ENCODE measurements around the gene HLA-DQA1. TPM values are rescaled to one million over a fixed set of nuclear protein-coding genes. Genes with fewer than 3 reads are reported as not detected.
"Not testable (repeated sequence)": the region's sequence is repeated elsewhere in the genome, so short reads cannot be mapped to it uniquely, and the experiment has no call there.

Gene HLA-DQA1
- total RNA-seq, result 10 to 100 TPM; 35.4 to 41.1 TPM

- Mint-ChIP-seq H3K4me1 (peaks cover 38% of the 10 kb centered on the region), H3K27me3 (peaks cover 32% of the 10 kb centered on the region), H3K27ac (peak within 1 kb of the TSS; percentile 7), H3K9me3 (no peaks in the 10 kb centered on the region), H3K36me3 (ENCODE audit: low read depth) (peaks cover 14% of the 10 kb centered on the region), H3K4me3 (peak within 1 kb of the TSS; percentile 62)
- ChIA-PET CTCF (interaction anchor here (0.6 kb wide), 1 partner anchor 1778 kb away, joined by 4 read pairs; no protein-coding TSS in a partner anchor), POLR2A (interaction anchor here (1.2 to 1.4 kb wide), 3 partner anchors 14 to 31 kb away, joined by 3 to 5 read pairs (median 5); partner anchors contain the start of gene HLA-DQB1)
- DNase-seq, result no peak
Observed at GRCh38 chr6:32637219-32637880, at the start of gene HLA-DQA1. Gene HLA-DQA1 (plus strand): TSS chr6:32637406. CDS start chr6:32637459, 53 bp downstream.

- Mint-ChIP-seq H3K9me3 (no peaks in the 10 kb centered on the region), H3K4me1 (peaks cover 45% of the 10 kb centered on the region), H3K36me3 (ENCODE audit: low read depth) (peaks cover 20% of the 10 kb centered on the region), H3K4me3 (peak overlapping the region; percentile 65), H3K27me3 (peaks cover 3% of the 10 kb centered on the region), H3K27ac (no peak overlapping the region)
- POLR2A ChIA-PET, result interaction anchor here (0.8 to 1.2 kb wide), 3 partner anchors 34 to 257 kb away, joined by 3 to 6 read pairs (median 3); no protein-coding TSS in a partner anchor
- DNase-seq, result no peak
- CTCF ChIA-PET, result interaction anchor here (0.8 kb wide), 1 partner anchor 34 kb away, joined by 3 read pairs; no protein-coding TSS in a partner anchor
Observed at GRCh38 chr6:32588156-32588555, 49.0 kb upstream of the HLA-DQA1 start.

DNA sequence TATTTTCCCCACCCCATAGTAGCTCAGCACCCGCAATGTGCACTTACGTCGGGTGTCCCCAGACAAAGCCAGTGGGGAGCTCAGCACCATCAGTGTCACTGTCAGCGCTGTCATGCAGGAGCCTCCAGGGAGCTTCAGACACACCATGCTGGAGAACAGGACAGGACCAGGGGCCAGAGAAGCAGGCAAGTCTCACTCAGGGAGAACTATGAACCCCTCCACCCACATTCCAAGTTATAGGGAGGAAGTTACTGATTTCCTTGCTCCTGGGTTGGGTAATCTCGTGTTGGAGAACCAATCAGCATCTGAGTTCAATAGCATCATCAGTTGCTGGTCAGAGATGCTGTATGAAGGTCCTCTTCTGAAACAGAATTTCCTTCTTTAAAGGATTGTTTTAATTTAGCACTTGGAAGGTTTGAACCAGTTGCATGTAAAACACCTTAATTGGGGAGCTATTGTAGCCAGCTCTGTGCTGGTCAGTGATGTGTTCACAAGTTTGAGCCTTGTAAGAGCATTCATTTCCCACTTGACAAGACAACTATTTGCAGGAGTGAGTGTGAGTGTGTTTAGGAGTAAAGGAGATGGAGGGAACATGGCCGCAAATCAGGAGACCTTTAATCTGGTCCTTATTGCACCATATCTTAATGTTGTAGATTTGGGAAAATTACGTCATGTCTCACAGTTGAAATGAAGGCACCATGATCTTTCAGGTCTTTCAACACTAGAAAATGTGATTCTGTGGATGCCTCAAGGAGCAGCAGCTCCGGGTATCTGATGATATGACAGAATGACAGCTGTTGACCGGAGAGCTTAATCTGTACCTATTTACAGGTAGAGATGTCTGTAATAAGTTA lies 47.4 kb upstream of the HLA-DQA1 start, which contains the start of gene HLA-DRB1:
HLA-DRB1 (minus strand) TSS at position 253 of the 854 bp plus-strand sequence; CDS start at position 147, 106 bp downstream.
- ChIA-PET POLR2A (interaction anchor here (0.7 to 1.6 kb wide), 4 partner anchors 13 to 60 kb away, joined by 3 to 9 read pairs (median 4); partner anchors contain the start of gene HLA-DRB5), CTCF (interaction anchor here (0.6 to 0.8 kb wide), 3 partner anchors 11 to 75 kb away, joined by 3 read pairs; no protein-coding TSS in a partner anchor)
- no peaks in the 10 kb centered on the region for H3K9me3 Mint-ChIP-seq
- peak within 1 kb of the TSS; percentile 81 for H3K4me3 Mint-ChIP-seq
- DNase-seq, result peak; percentile 41
- peaks cover 1% of the 10 kb centered on the region for H3K27me3 Mint-ChIP-seq
- peak within 1 kb of the TSS; percentile 68 for H3K27ac Mint-ChIP-seq
- peaks cover 40% of the 10 kb centered on the region for H3K4me1 Mint-ChIP-seq
- H3K36me3 Mint-ChIP-seq (ENCODE audit: low read depth), result peaks cover 15% of the 10 kb centered on the region

DNA sequence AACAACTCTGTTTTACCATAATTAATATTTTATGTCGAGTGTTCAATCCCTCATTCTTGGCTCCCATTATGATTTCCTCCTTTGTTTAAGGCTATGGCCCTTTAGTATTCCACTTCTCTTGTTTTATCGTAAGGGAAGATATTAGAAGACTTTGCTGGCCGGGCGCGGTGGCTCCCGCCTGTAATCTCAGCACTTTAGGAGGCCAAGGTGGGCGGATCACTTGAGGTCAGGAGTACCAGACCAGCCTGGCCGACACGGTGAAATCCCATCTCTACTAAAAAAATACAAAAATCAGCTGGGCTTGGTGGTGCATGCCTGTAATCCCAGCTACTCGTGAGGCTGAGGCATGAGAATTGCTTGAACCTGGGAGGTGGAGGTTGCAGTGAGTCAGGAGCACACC lies 46.5 kb upstream of the HLA-DQA1 start:
- H3K4me3 Mint-ChIP-seq, H3K27me3 Mint-ChIP-seq, DNase-seq, H3K9me3 Mint-ChIP-seq, CTCF ChIA-PET, H3K27ac Mint-ChIP-seq: not testable (repeated sequence)
- H3K4me1 Mint-ChIP-seq, result peaks cover 32% of the 10 kb centered on the region
- H3K36me3 Mint-ChIP-seq (ENCODE audit: low read depth), result peaks cover 10% of the 10 kb centered on the region
- POLR2A ChIA-PET, result interaction anchor here (1.0 kb wide), 1 partner anchor 12 kb away, joined by 3 read pairs; no protein-coding TSS in a partner anchor

DNA sequence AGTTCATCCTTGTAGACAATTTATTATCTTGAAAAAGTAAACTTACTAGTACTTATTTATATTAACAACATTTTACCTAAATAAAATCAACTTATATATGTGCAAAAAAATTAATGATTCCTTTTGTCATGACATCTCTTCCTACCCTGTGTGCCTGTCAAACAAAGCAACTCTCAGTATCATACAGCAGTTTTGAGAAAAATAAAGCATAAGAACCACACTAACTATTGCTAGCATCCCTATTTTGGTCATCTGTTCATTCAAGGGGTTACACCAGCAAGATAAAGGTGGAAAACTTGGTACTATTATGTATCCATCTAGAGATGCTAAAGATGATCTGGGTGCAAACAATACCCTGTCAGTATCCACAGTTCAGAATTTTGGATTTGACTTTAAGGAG lies 40.2 kb upstream of the HLA-DQA1 start:
- CTCF ChIA-PET, result interaction anchor here (1.1 kb wide), 1 partner anchor 70 kb away, joined by 3 read pairs; no protein-coding TSS in a partner anchor
- no peaks in the 10 kb centered on the region for H3K27me3 Mint-ChIP-seq
- no peak for DNase-seq
- POLR2A ChIA-PET, result no interaction called here
- H3K9me3 Mint-ChIP-seq, result peaks cover 7% of the 10 kb centered on the region
- no peak overlapping the region for H3K4me3 Mint-ChIP-seq
- no peak overlapping the region for H3K27ac Mint-ChIP-seq
- peaks cover 5% of the 10 kb centered on the region for H3K36me3 Mint-ChIP-seq (ENCODE audit: low read depth)
- H3K4me1 Mint-ChIP-seq, result peaks cover 4% of the 10 kb centered on the region

- H3K9me3 Mint-ChIP-seq, result peaks cover 14% of the 10 kb centered on the region
- no peak for DNase-seq
- H3K4me1 Mint-ChIP-seq, result peaks cover 24% of the 10 kb centered on the region
- no peak overlapping the region for H3K27ac Mint-ChIP-seq
- ChIA-PET POLR2A (interaction anchor here (0.6 kb wide), 1 partner anchor 12 kb away, joined by 3 read pairs; no protein-coding TSS in a partner anchor), CTCF (no interaction called here)
- no peak overlapping the region for H3K4me3 Mint-ChIP-seq
- H3K27me3 Mint-ChIP-seq, result no peaks in the 10 kb centered on the region
- H3K36me3 Mint-ChIP-seq (ENCODE audit: low read depth), result peaks cover 10% of the 10 kb centered on the region
Observed at GRCh38 chr6:32602383-32602782, 34.8 kb upstream of the HLA-DQA1 start.

GRCh38 chr6:32603222-32603621 lies 34.0 kb upstream of the HLA-DQA1 start:
- H3K9me3 Mint-ChIP-seq, result peaks cover 14% of the 10 kb centered on the region
- no peaks in the 10 kb centered on the region for H3K27me3 Mint-ChIP-seq
- H3K4me3 Mint-ChIP-seq, result no peak overlapping the region
- peaks cover 10% of the 10 kb centered on the region for H3K36me3 Mint-ChIP-seq (ENCODE audit: low read depth)
- peak overlapping the region; percentile 45 for H3K27ac Mint-ChIP-seq
- CTCF ChIA-PET, result interaction anchor here (1.6 kb wide), 1 partner anchor 10 kb away, joined by 4 read pairs; no protein-coding TSS in a partner anchor
- POLR2A ChIA-PET, result interaction anchor here (0.6 kb wide), 1 partner anchor 13 kb away, joined by 3 read pairs; no protein-coding TSS in a partner anchor
- DNase-seq, result no peak
- peaks cover 31% of the 10 kb centered on the region for H3K4me1 Mint-ChIP-seq

- H3K27me3 Mint-ChIP-seq, result no peaks in the 10 kb centered on the region
- CTCF ChIA-PET, result interaction anchor here (1.6 kb wide), 1 partner anchor 11 kb away, joined by 4 read pairs; no protein-coding TSS in a partner anchor
- peaks cover 13% of the 10 kb centered on the region for H3K9me3 Mint-ChIP-seq
- H3K4me3 Mint-ChIP-seq, result no peak overlapping the region
- no peak for DNase-seq
- H3K27ac Mint-ChIP-seq, result peak overlapping the region; percentile 79
- peaks cover 33% of the 10 kb centered on the region for H3K4me1 Mint-ChIP-seq
- POLR2A ChIA-PET, result interaction anchor here (0.6 to 1.2 kb wide), 3 partner anchors 15 to 165 kb away, joined by 3 to 4 read pairs (median 3); partner anchors contain the start of gene HLA-DRB1
- peaks cover 10% of the 10 kb centered on the region for H3K36me3 Mint-ChIP-seq (ENCODE audit: low read depth)
Observed at GRCh38 chr6:32603888-32604287, 33.3 kb upstream of the HLA-DQA1 start.

DNA sequence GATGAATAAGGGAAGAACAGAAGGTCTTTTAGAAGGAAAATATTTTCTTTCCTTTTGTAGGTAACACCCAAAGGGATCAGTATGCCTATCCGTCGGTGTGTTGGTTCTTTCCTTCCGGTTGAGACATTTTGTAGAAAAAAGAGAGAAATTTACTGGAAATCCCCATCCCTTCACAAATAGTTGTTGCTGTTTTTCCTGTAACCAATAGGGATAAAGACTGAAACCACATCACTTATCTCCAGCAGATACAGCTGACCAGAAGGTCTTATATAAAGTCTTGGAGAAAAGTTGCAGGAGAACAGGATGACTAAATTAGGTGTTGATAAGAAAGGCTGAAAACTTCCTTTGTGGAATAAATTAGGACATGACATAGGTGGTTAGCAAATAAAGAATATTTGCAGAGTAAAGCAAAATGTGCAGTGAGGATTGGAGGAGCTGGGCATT lies 32.8 kb upstream of the HLA-DQA1 start:
- no peak for DNase-seq
- Mint-ChIP-seq H3K4me1 (peaks cover 33% of the 10 kb centered on the region), H3K27me3 (no peaks in the 10 kb centered on the region), H3K4me3 (no peak overlapping the region), H3K9me3 (peaks cover 12% of the 10 kb centered on the region), H3K27ac (peak overlapping the region; percentile 79), H3K36me3 (ENCODE audit: low read depth) (peaks cover 10% of the 10 kb centered on the region)
- ChIA-PET POLR2A (interaction anchor here (0.9 to 1.4 kb wide), 3 partner anchors 15 to 19 kb away, joined by 3 to 4 read pairs (median 3); partner anchors contain the start of gene HLA-DRB1), CTCF (interaction anchor here (1.6 kb wide), 1 partner anchor 11 kb away, joined by 4 read pairs; no protein-coding TSS in a partner anchor)

- no peak overlapping the region for H3K4me3 Mint-ChIP-seq
- no peak for DNase-seq
- peaks cover 41% of the 10 kb centered on the region for H3K4me1 Mint-ChIP-seq
- POLR2A ChIA-PET, result no interaction called here
- peaks cover 8% of the 10 kb centered on the region for H3K36me3 Mint-ChIP-seq (ENCODE audit: low read depth)
- H3K27me3 Mint-ChIP-seq, result no peaks in the 10 kb centered on the region
- CTCF ChIA-PET, result interaction anchor here (2.3 kb wide), 1 partner anchor 15 kb away, joined by 7 read pairs; no protein-coding TSS in a partner anchor
- peak overlapping the region; percentile 34 for H3K27ac Mint-ChIP-seq
- H3K9me3 Mint-ChIP-seq, result peaks cover 10% of the 10 kb centered on the region
Observed at GRCh38 chr6:32607263-32607987, 29.8 kb upstream of the HLA-DQA1 start.

DNA sequence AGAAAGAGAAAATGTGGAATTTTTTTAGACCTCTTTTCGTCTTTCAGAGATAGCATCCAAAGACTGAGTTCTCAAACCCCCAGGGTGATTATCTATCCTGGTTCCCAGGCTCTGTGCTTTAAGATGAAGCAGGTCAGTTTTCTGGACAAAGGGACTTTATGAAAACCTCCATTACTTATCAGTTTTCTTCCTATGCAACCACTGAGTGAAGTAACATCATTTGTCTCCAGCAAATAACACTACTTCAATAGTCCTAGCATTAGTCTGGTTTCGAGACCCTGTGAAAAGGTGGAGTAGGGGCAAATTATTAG lies 29.3 kb upstream of the HLA-DQA1 start:
- Mint-ChIP-seq H3K4me1 (peaks cover 36% of the 10 kb centered on the region), H3K9me3 (peaks cover 5% of the 10 kb centered on the region), H3K27ac (no peak overlapping the region), H3K27me3 (no peaks in the 10 kb centered on the region), H3K36me3 (ENCODE audit: low read depth) (peaks cover 5% of the 10 kb centered on the region), H3K4me3 (no peak overlapping the region)
- DNase-seq, result no peak
- ChIA-PET CTCF (interaction anchor here (2.3 kb wide), 1 partner anchor 15 kb away, joined by 7 read pairs; no protein-coding TSS in a partner anchor), POLR2A (no interaction called here)

GRCh38 chr6:32608362-32608761 lies 28.8 kb upstream of the HLA-DQA1 start:
- no peak for DNase-seq
- H3K27me3 Mint-ChIP-seq, result no peaks in the 10 kb centered on the region
- POLR2A ChIA-PET, result no interaction called here
- no peak overlapping the region for H3K4me3 Mint-ChIP-seq
- peak overlapping the region; percentile 12 for H3K27ac Mint-ChIP-seq
- CTCF ChIA-PET, result interaction anchor here (2.3 kb wide), 1 partner anchor 14 kb away, joined by 7 read pairs; no protein-coding TSS in a partner anchor
- H3K4me1 Mint-ChIP-seq, result peaks cover 33% of the 10 kb centered on the region
- H3K36me3 Mint-ChIP-seq (ENCODE audit: low read depth), result peaks cover 5% of the 10 kb centered on the region
- peaks cover 4% of the 10 kb centered on the region for H3K9me3 Mint-ChIP-seq

Measured in activated CD4-positive, alpha-beta memory T cell treated with anti-CD3 and anti-CD28 coated beads, Interleukin-2, amount 10 ng/mL, durations not matched to agents 7 days and 5 days (primary cell).